Measurements from ENCODE around the gene C10orf90.

C10orf90 gene

DNA sequence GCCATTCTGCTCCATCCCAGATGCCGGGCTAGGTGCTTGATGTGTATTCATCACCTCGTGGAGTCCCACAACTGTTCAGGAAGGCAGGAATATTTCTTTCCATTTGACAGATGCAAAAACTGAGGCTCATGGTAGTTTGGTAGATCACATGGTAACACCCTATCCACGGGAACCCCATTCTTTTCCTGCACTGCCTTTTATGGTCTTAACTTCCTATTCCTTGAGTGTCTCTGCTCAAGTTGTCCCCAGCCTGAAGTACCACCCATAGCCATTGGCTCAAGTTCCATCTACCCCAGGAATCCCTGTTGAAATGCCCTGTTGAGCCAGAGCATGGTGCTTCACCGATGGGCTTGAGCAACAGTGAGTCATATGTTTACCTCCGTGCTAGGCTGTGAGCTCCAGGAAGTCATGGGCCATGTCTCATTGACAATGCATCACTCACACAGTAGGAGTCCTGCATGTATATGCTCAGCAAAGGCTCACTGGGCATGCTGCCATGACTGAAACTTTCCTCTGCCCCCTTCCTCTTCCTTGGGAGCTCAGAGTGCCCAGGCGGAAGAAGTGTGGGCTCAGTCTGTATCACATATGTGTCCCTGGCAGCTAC lies 210.5 kb downstream of the C10orf90 start:
- no peak for DNase-seq (ENCODE audit: low read depth)

- DNase-seq (ENCODE audit: low read depth), result no peak
Measured at GRCh38 chr10:126459032-126459831, 211.3 kb downstream of the C10orf90 start.

DNA sequence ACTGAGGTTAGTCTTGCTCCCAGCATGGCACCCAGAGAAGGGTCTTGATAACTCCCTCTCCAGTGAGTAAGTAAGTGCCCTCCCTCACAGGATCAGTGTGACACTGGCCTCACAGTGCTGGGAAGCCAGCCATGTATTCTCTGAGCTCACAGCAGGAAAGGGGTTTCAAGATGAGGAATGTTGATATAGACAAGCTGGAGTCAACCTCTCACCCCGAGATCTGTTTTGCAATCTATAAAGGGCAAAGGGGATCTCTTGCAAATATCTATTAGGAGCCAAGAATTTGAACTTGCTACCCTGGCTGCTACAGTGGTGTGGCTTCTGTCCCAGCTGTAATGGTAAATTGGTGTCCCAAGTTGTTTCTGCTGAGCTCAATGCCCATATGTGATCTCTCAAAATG lies 212.0 kb downstream of the C10orf90 start:
- DNase-seq (ENCODE audit: low read depth), result no peak

- DNase-seq (ENCODE audit: low read depth), result no peak
Measured at GRCh38 chr10:126456632-126457031, 213.9 kb downstream of the C10orf90 start.

DNA sequence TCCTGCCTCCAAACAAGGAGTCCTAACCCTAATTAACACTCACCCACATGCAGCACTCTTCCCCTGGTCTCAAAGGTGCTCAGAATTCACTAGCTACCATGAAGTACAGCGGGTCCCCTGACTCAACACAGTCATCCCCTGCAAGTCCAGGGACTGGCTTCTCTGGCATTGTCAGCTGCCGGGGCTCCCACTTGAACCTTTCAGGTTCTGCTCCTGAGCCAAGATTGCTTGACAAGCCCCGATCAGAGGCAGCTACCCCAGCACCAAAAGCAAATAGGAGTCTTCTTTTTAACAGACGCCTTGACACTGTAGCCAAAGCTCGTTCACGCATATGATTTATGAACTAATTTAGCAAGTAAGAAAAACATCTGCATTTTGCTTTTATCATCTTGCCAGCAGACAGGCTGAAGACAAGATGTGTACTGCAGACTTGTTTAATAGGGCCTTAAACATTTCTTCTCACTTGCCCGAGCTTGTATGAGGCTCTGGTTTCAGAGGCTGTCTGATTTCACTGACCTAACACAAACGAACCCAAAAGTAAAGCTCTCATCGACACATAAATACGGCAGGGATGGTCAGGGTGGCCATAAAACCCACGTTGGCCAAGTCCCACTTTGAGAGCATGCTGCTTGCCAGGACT lies 214.6 kb downstream of the C10orf90 start:
- DNase-seq (ENCODE audit: low read depth), result no peak

GRCh38 chr10:126455036-126455765 lies 215.3 kb downstream of the C10orf90 start:
- no peak for DNase-seq (ENCODE audit: low read depth)

DNA sequence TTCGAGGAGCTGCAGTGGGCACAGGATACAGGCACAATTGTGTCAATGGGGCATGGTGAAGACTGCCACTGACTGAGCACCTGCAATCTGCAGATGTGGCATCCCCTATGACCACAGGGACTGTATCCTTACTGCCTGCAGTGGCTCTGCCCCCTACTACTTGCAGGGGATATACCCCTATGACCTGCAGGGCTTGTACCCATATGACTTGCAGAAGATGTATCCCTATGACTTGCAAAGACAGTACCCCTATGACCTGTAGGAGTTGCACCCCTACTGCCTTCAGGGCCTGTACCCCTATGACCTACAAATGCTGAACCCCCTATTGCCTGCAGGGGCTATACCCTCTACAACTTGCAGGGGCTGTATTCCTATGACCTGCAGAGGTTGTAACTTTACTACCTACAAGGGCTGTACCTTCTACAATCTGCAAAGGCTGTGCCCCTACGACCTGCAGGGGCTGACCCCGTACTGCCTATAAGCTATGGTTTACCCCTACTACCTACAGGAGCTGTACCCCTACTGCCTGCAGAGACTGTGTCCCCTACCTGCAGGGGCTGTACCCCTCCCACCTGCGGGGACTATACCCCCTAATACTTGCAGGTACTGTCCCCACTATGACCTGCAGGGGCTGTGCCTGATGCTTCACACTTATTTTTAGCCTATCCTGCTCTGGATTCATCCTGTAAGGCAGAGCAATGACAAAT lies 216.3 kb downstream of the C10orf90 start:
- no peak for DNase-seq (ENCODE audit: low read depth)

DNA sequence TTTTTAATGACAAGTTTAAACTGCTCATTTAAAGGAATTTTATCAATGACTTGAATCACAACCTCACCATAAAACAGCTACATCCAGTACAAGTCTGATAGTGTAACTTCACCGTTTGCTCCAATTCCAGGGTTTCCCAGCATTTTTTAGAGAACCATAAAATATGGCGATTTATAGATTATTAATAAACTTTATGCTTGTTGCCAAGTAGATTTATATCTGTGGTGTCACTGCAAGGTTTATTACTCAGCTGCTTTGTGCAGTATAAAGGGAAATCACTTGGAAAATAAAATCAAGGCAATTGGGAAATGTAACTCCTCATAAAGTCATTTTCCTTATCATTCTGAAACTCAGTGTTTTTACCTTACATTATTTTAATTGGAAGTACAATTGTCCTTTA lies 218.2 kb downstream of the C10orf90 start:
- no peak for DNase-seq (ENCODE audit: low read depth)

GRCh38 chr10:126448091-126448490 lies 222.4 kb downstream of the C10orf90 start:
- no peak for DNase-seq (ENCODE audit: low read depth)

GRCh38 chr10:126439942-126440341 lies 230.6 kb downstream of the C10orf90 start:
- no peak for DNase-seq (ENCODE audit: low read depth)

DNA sequence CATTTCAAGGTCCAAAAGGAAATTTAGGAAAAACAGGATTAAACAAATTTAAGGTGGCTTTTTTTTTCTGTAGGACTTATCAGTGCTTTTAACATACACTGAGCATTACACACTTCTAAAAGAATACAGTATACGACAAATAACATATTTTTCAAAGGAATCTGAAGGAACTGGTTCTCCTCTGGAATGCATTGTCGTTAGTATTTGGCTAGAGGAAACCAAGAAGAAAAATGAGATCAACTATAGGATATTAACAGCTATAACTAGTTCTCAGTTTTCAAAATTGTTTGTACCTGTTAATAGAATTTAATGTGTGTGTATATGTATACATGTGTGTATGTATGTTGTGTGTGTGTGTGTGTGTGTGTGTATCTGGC lies 232.1 kb downstream of the C10orf90 start:
- DNase-seq (ENCODE audit: low read depth), result no peak

- no peak for DNase-seq (ENCODE audit: low read depth)
Measured at GRCh38 chr10:126437635-126438406, 232.7 kb downstream of the C10orf90 start.

DNA sequence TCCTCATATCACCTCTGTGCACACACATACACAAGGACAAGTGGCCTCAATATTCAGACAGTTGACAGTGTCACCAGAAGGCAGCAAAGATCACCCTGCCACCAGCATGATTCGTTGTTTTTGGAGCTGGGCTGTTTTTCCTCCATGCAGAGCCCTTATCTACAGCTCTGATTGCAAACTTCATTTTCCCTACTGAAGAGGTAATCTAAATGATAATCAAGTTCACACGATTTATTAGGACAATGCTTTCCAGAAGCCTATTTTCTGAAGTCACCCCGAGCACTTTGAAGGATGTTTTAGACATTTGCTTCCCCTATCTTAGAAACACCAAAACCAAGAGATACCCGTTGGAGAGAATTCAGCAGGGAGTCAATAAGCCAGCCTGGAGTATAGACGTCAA lies 236.3 kb downstream of the C10orf90 start:
- DNase-seq (ENCODE audit: low read depth), result no peak

DNA sequence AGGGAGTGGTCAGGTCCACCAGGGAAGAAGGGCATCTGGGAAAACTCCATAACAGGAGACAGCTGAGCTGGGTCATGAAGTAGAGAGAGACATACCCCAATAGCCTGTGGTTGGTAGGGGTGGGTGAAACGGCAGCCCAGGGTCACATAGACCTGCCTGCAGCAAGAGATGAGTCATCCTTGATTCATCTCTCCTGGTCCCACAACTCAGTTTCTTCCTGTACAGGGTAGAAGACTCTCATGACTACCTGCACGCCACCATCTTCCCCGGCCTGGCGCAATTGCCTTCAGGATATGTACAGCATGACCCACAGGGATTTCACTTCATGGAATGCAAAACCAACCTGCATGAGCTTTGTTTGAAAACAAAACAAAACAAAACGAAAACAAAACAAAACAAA lies 237.1 kb downstream of the C10orf90 start:
- no peak for DNase-seq (ENCODE audit: low read depth)

DNA sequence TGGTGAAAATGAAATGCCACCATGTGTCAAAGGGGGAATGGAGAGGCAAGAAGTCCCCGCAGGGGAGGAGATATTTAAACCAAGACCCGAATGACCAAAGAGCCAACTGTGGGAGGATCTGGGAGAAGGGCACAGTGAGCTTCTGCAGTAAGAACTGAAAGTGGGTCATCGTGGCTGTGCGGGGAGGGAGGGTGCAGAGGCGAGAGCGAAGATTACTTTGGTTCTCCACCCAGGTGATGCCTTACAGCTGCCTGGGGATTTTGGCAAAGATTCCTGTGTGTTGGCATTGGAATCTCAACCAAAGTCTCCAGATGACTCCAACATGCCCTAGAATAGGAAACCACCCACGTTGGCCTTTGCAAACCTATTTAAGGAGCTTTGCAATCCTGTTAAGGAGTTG lies 238.0 kb downstream of the C10orf90 start:
- no peak for DNase-seq (ENCODE audit: low read depth)

DNA sequence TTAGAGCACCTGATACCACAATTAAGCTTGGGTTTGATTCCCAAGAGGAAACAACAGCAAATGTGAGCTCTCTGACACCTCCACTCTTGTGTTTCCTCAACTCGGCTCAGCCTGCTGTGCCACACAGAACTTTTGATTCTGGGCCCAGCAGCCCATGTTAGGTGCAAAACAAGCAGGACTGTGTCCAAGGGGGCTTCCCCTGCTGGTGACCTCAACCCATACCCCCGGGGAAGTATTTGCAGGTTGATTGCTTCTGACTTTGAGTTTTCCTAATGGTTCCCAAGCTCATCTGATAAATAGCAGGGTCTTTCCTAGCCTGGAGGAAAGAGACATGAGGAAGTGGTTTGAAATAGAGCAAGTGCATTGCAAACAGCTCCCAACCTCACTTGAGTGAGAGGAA lies 238.7 kb downstream of the C10orf90 start:
- no peak for DNase-seq (ENCODE audit: low read depth)

DNA sequence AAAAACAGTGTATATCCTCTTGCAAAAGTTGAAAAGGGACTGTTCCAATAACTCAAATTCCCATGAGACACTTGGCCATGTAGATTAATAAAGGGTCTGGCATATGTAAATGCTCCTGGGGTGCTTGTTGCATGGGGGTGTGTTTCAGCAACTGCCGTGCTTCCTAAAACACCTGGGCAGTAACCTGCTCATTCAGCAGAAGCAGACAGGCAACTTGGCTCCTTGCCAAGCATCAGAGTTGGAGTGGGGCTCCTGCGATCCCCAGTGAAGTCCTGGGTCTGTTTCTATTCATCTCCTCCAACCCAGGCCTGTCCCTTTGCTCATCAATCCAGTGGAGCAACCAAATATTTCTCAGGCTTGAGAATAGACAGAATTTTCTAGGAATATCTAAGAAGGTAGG lies 240.0 kb downstream of the C10orf90 start:
- no peak for DNase-seq (ENCODE audit: low read depth)

- DNase-seq (ENCODE audit: low read depth), result no peak
Measured at GRCh38 chr10:126429275-126429674, 241.2 kb downstream of the C10orf90 start.

GRCh38 chr10:126425489-126426065 lies 244.9 kb downstream of the C10orf90 start:
- DNase-seq (ENCODE audit: low read depth), result no peak

DNA sequence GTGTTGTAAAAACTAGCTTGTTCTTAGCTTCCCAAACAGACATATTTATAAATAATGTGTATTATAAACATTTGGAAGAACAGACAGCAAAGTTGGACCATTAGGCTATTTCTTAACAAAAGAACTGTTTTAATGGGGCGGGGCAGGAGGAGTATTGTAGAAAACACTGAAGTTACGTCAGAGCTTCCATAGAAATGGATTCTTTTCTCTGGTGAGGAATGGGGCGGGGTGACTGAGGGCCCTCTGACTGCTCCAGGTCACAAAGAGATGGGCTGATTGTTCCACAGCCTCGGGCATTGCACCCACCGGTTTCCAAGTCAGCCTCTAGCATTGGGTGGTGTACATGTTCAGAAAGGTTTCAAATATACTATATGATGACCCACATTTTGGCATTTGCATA lies 245.5 kb downstream of the C10orf90 start:
- no peak for DNase-seq (ENCODE audit: low read depth)

Data from stimulated activated CD4-positive, alpha-beta T cell treated with anti-CD3 and anti-CD28 coated beads, Interleukin-2, amount 100 ng/mL, for 4 hours (primary cell).